HEK293 (cell line): ENCODE data around the gene CAPN1.

Source experiments
- GLIS2 ChIP-seq: fragments of 450-650 bp; formaldehyde crosslinking; IDR thresholded peaks from 2 replicates; pipeline ENCODE4 v1.5.1; 2016; ENCODE audit warnings: missing biosample characterization, missing genetic modification characterization
- KLF10 ChIP-seq: fragments of 450-650 bp; IDR thresholded peaks from 2 replicates; pipeline ENCODE4 v1.5.1; 2018; ENCODE audit warnings: missing biosample characterization, mild to moderate bottlenecking, missing genetic modification characterization
- SP2 ChIP-seq: fragments of 450-650 bp; formaldehyde crosslinking; IDR thresholded peaks from 2 replicates; pipeline ENCODE4 v1.5.1; 2016; ENCODE audit warnings: missing biosample characterization, missing genetic modification characterization
- SP3 ChIP-seq: fragments of 450-650 bp; formaldehyde crosslinking; IDR thresholded peaks from 2 replicates; pipeline ENCODE4 v1.5.1; 2016; ENCODE audit warnings: missing biosample characterization, missing genetic modification characterization
- YY1 ChIP-seq: fragments of 450-650 bp; formaldehyde crosslinking; IDR thresholded peaks from 2 replicates; pipeline ENCODE4 v1.5.1; 2018; ENCODE audit warnings: missing biosample characterization, missing genetic modification characterization
- ZEB2 ChIP-seq: fragments of 450-650 bp; formaldehyde crosslinking; IDR thresholded peaks from 2 replicates; pipeline ENCODE4 v1.5.1; 2016; ENCODE audit warnings: missing biosample characterization, missing genetic modification characterization
- ZFP3 ChIP-seq: fragments of 450-650 bp; formaldehyde crosslinking; IDR thresholded peaks from 2 replicates; pipeline ENCODE4 v1.5.1; 2016; ENCODE audit warnings: low read depth, missing biosample characterization, missing genetic modification characterization
- ZFP37 ChIP-seq: fragments of 450-650 bp; formaldehyde crosslinking; IDR thresholded peaks from 2 replicates; pipeline ENCODE4 v1.5.1; 2016; ENCODE audit warnings: missing biosample characterization, missing genetic modification characterization
- ZIC2 ChIP-seq: fragments of 450-650 bp; formaldehyde crosslinking; IDR thresholded peaks from 2 replicates; pipeline ENCODE4 v1.5.1; 2016; ENCODE audit warnings: missing biosample characterization, missing genetic modification characterization
- ZNF2 ChIP-seq: fragments of 450-650 bp; formaldehyde crosslinking; IDR thresholded peaks from 2 replicates; pipeline ENCODE4 v1.5.1; 2016; ENCODE audit warnings: missing biosample characterization, missing genetic modification characterization
- ZNF202 ChIP-seq: fragments of 450-650 bp; formaldehyde crosslinking; IDR thresholded peaks from 2 replicates; pipeline ENCODE4 v1.5.1; 2016; ENCODE audit warnings: missing biosample characterization, missing genetic modification characterization, borderline replicate concordance
- ZNF221 ChIP-seq: fragments of 450-650 bp; formaldehyde crosslinking; IDR thresholded peaks from 2 replicates; pipeline ENCODE4 v1.5.1; 2017; ENCODE audit warnings: missing biosample characterization, missing genetic modification characterization, borderline replicate concordance
- ZNF366 ChIP-seq: fragments of 450-650 bp; formaldehyde crosslinking; conservative IDR thresholded peaks from 2 replicates; pipeline ENCODE4 v1.5.1; 2016; ENCODE audit warnings: missing biosample characterization, missing genetic modification characterization
- TF ChIP-seq, protein P1 (sequence below): fragments of 450-650 bp; formaldehyde crosslinking; conservative IDR thresholded peaks from 2 replicates; pipeline ENCODE4 v1.5.1; 2016; ENCODE audit warnings: low read depth, missing biosample characterization, missing genetic modification characterization
- TF ChIP-seq, protein P2 (sequence below): fragments of 450-650 bp; formaldehyde crosslinking; IDR thresholded peaks from 2 replicates; pipeline ENCODE4 v1.5.1; 2016; ENCODE audit warnings: missing biosample characterization, missing genetic modification characterization
- TF ChIP-seq, protein P3 (sequence below): fragments of 450-650 bp; formaldehyde crosslinking; IDR thresholded peaks from 2 replicates; pipeline ENCODE4 v1.5.1; 2016; ENCODE audit warnings: missing biosample characterization, missing genetic modification characterization
- TF ChIP-seq, protein P4 (sequence below): fragments of 450-650 bp; formaldehyde crosslinking; IDR thresholded peaks from 2 replicates; pipeline ENCODE4 v1.5.1; 2017; ENCODE audit warnings: missing biosample characterization, missing genetic modification characterization
- TF ChIP-seq, protein P5 (sequence below): fragments of 450-650 bp; formaldehyde crosslinking; IDR thresholded peaks from 2 replicates; pipeline ENCODE4 v1.5.1; 2016; ENCODE audit warnings: missing biosample characterization, missing genetic modification characterization
- TF ChIP-seq, protein P6 (sequence below): fragments of 450-650 bp; formaldehyde crosslinking; IDR thresholded peaks from 2 replicates; pipeline ENCODE4 v1.5.1; 2016; ENCODE audit warnings: missing biosample characterization, missing genetic modification characterization, low read depth
- TF ChIP-seq, protein P7 (sequence below): fragments of 450-650 bp; formaldehyde crosslinking; IDR thresholded peaks from 2 replicates; pipeline ENCODE4 v1.5.1; 2016; ENCODE audit warnings: missing biosample characterization, missing genetic modification characterization

CAPN1 gene

DNA sequence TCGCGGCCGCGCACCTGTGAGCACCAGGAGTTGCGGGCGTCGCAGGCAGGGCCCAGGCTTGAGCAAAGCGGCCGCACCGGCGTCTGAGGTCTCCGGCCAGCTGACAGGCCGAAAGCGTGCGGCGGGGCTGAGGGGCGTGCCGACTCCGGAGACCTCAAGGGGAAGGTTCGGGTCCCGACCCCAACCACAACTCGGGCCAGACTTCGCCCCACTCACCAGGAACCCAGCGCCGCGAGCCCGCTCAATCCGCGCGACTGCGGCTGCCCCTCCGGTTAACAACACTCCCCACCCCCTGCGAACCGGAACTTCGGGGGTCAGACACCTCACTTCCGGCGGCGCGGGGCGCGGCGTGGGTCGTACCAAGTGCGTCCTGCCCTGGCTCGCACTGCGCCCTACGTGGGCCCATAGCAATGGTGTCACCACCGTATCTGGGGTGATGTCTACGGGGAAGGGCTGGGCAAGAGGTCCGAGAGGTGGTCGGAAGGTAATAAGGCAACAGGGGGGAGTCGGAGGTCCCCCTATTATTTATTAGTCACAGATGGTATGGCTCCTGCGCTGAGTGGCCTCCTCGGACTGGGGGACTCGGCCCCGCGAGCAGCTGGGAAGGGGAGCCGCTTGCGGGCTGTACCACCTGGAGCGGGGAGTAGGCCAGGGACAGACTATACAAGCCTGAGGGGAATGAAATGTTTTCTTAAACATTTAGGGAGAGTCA is 47.3 kb upstream of the CAPN1 start, which contains the start of gene SYVN1 (continued):
- TF ChIP-seq, protein P1, sequence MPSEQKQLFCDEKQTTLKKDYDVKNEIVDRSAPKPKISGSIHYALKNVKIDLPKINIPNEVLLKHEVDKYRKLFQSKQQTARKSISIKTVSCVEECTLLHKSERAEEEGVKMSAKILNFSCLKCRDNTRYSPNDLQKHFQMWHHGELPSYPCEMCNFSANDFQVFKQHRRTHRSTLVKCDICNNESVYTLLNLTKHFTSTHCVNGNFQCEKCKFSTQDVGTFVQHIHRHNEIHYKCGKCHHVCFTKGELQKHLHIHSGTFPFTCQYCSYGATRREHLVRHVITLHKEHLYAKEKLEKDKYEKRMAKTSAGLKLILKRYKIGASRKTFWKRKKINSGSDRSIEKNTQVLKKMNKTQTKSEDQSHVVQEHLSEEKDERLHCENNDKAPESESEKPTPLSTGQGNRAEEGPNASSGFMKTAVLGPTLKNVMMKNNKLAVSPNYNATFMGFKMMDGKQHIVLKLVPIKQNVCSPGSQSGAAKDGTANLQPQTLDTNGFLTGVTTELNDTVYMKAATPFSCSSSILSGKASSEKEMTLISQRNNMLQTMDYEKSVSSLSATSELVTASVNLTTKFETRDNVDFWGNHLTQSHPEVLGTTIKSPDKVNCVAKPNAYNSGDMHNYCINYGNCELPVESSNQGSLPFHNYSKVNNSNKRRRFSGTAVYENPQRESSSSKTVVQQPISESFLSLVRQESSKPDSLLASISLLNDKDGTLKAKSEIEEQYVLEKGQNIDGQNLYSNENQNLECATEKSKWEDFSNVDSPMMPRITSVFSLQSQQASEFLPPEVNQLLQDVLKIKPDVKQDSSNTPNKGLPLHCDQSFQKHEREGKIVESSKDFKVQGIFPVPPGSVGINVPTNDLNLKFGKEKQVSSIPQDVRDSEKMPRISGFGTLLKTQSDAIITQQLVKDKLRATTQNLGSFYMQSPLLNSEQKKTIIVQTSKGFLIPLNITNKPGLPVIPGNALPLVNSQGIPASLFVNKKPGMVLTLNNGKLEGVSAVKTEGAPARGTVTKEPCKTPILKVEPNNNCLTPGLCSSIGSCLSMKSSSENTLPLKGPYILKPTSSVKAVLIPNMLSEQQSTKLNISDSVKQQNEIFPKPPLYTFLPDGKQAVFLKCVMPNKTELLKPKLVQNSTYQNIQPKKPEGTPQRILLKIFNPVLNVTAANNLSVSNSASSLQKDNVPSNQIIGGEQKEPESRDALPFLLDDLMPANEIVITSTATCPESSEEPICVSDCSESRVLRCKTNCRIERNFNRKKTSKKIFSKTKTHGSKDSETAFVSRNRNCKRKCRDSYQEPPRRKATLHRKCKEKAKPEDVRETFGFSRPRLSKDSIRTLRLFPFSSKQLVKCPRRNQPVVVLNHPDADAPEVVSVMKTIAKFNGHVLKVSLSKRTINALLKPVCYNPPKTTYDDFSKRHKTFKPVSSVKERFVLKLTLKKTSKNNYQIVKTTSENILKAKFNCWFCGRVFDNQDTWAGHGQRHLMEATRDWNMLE (tag by site-specific recombination) = 0 out of 2 replicates have a peak, but pooled peaks have one; percentile 50
- TF ChIP-seq, protein P2, sequence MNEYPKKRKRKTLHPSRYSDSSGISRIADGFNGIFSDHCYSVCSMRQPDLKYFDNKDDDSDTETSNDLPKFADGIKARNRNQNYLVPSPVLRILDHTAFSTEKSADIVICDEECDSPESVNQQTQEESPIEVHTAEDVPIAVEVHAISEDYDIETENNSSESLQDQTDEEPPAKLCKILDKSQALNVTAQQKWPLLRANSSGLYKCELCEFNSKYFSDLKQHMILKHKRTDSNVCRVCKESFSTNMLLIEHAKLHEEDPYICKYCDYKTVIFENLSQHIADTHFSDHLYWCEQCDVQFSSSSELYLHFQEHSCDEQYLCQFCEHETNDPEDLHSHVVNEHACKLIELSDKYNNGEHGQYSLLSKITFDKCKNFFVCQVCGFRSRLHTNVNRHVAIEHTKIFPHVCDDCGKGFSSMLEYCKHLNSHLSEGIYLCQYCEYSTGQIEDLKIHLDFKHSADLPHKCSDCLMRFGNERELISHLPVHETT (tag by site-specific recombination) = peak; percentile 82
- TF ChIP-seq ZNF2 (tag by site-specific recombination) (peak; percentile 76; the same call in 1 of the 2 replicates), KLF10 (tag by site-specific recombination) (peak; percentile 23; the same call in 1 of the 2 replicates), ZNF221 (tag by site-specific recombination) (no peak), ZNF366 (tag by site-specific recombination) (no peak), ZNF202 (tag by site-specific recombination) (no peak), ZIC2 (tag by site-specific recombination) (peak; percentile 55), GLIS2 (tag by site-specific recombination) (peak; percentile 94), ZEB2 (peak; percentile 96), ZFP3 (no peak), YY1 (tag by site-specific recombination) (peak; percentile 36; the same call in 1 of the 2 replicates), SP3 (tag by site-specific recombination) (peak; percentile 54), SP2 (tag by site-specific recombination) (peak; percentile 74), ZFP37 (tag by site-specific recombination) (no peak)
- TF ChIP-seq, protein P3, sequence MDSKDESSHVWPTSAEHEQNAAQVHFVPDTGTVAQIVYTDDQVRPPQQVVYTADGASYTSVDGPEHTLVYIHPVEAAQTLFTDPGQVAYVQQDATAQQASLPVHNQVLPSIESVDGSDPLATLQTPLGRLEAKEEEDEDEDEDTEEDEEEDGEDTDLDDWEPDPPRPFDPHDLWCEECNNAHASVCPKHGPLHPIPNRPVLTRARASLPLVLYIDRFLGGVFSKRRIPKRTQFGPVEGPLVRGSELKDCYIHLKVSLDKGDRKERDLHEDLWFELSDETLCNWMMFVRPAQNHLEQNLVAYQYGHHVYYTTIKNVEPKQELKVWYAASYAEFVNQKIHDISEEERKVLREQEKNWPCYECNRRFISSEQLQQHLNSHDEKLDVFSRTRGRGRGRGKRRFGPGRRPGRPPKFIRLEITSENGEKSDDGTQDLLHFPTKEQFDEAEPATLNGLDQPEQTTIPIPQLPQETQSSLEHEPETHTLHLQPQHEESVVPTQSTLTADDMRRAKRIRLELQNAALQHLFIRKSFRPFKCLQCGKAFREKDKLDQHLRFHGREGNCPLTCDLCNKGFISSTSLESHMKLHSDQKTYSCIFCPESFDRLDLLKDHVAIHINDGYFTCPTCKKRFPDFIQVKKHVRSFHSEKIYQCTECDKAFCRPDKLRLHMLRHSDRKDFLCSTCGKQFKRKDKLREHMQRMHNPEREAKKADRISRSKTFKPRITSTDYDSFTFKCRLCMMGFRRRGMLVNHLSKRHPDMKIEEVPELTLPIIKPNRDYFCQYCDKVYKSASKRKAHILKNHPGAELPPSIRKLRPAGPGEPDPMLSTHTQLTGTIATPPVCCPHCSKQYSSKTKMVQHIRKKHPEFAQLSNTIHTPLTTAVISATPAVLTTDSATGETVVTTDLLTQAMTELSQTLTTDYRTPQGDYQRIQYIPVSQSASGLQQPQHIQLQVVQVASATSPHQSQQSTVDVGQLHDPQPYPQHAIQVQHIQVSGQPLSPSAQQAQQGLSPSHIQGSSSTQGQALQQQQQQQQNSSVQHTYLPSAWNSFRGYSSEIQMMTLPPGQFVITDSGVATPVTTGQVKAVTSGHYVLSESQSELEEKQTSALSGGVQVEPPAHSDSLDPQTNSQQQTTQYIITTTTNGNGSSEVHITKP (tag by site-specific recombination) = peak; percentile 100
- TF ChIP-seq, protein P4, sequence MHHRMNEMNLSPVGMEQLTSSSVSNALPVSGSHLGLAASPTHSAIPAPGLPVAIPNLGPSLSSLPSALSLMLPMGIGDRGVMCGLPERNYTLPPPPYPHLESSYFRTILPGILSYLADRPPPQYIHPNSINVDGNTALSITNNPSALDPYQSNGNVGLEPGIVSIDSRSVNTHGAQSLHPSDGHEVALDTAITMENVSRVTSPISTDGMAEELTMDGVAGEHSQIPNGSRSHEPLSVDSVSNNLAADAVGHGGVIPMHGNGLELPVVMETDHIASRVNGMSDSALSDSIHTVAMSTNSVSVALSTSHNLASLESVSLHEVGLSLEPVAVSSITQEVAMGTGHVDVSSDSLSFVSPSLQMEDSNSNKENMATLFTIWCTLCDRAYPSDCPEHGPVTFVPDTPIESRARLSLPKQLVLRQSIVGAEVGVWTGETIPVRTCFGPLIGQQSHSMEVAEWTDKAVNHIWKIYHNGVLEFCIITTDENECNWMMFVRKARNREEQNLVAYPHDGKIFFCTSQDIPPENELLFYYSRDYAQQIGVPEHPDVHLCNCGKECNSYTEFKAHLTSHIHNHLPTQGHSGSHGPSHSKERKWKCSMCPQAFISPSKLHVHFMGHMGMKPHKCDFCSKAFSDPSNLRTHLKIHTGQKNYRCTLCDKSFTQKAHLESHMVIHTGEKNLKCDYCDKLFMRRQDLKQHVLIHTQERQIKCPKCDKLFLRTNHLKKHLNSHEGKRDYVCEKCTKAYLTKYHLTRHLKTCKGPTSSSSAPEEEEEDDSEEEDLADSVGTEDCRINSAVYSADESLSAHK (tag by site-specific recombination) = no peak
- TF ChIP-seq, protein P5, sequence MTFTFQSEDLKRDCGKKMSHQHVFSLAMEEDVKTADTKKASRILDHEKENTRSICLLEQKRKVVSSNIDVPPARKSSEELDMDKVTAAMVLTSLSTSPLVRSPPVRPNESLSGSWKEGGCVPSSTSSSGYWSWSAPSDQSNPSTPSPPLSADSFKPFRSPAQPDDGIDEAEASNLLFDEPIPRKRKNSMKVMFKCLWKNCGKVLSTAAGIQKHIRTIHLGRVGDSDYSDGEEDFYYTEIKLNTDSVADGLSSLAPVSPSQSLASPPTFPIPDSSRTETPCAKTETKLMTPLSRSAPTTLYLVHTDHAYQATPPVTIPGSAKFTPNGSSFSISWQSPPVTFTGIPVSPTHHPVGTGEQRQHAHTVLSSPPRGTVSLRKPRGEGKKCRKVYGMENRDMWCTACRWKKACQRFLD (tag by site-specific recombination) = no peak
- TF ChIP-seq, protein P6, sequence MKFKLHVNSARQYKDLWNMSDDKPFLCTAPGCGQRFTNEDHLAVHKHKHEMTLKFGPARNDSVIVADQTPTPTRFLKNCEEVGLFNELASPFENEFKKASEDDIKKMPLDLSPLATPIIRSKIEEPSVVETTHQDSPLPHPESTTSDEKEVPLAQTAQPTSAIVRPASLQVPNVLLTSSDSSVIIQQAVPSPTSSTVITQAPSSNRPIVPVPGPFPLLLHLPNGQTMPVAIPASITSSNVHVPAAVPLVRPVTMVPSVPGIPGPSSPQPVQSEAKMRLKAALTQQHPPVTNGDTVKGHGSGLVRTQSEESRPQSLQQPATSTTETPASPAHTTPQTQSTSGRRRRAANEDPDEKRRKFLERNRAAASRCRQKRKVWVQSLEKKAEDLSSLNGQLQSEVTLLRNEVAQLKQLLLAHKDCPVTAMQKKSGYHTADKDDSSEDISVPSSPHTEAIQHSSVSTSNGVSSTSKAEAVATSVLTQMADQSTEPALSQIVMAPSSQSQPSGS (tag by site-specific recombination) = no peak
- TF ChIP-seq, protein P7, sequence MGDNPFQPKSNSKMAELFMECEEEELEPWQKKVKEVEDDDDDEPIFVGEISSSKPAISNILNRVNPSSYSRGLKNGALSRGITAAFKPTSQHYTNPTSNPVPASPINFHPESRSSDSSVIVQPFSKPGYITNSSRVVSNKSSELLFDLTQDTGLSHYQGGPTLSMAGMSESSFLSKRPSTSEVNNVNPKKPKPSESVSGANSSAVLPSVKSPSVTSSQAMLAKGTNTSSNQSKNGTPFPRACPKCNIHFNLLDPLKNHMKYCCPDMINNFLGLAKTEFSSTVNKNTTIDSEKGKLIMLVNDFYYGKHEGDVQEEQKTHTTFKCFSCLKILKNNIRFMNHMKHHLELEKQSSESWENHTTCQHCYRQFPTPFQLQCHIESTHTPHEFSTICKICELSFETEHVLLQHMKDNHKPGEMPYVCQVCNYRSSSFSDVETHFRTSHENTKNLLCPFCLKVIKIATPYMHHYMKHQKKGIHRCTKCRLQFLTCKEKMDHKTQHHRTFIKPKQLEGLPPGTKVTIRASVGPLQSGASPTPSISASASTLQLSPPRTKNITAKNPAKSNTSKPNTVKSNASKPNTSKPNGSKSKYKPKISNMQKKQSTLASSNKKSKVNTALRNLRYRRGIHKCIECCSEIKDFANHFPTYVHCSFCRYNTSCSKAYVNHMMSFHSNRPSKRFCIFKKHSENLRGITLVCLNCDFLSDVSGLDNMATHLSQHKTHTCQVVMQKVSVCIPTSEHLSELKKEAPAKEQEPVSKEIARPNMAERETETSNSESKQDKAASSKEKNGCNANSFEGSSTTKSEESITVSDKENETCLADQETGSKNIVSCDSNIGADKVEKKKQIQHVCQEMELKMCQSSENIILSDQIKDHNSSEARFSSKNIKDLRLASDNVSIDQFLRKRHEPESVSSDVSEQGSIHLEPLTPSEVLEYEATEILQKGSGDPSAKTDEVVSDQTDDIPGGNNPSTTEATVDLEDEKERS (tag by site-specific recombination) = no peak
